Measurements from ENCODE around the gene APBA2.

Gene APBA2

GRCh38 chr15:28913171-28913765 is 27.5 kb downstream of the APBA2 start:
- H3K27me3 ChIP-seq (ENCODE audit: control insufficient read depth in 1 of 2, insufficient read depth in 2 of 2, low read length in 2 of 2), result no peaks in the 10 kb centered on the region
- no peaks in the 10 kb centered on the region for H3K36me3 ChIP-seq (ENCODE audit: control insufficient read depth in 1 of 2, insufficient read depth in 2 of 2, low read length in 2 of 2)
- no peak overlapping the region for H3K4me3 ChIP-seq (ENCODE audit: low read depth in 1 of 2, low read length in 2 of 2)
- no peaks in the 10 kb centered on the region for H3K4me1 ChIP-seq (ENCODE audit: control insufficient read depth in 1 of 2, insufficient read depth in 2 of 2, low read length in 2 of 2)
- no peak overlapping the region for H3K27ac ChIP-seq (ENCODE audit: low read depth, low read length)
- no peaks in the 10 kb centered on the region for H3K9me3 ChIP-seq (ENCODE audit: control insufficient read depth in 1 of 2, low read length in 2 of 2)
- H3K9ac ChIP-seq (ENCODE audit: low read depth in 1 of 2, low read length in 2 of 2), result no peak overlapping the region

GRCh38 chr15:28914046-28914445 is 28.3 kb downstream of the APBA2 start:
- H3K27me3 ChIP-seq (ENCODE audit: control insufficient read depth in 1 of 2, insufficient read depth in 2 of 2, low read length in 2 of 2), result no peaks in the 10 kb centered on the region
- no peak overlapping the region for H3K4me3 ChIP-seq (ENCODE audit: low read depth in 1 of 2, low read length in 2 of 2)
- H3K9ac ChIP-seq (ENCODE audit: low read depth in 1 of 2, low read length in 2 of 2), result no peak overlapping the region
- H3K27ac ChIP-seq (ENCODE audit: low read depth, low read length), result no peak overlapping the region
- H3K4me1 ChIP-seq (ENCODE audit: control insufficient read depth in 1 of 2, insufficient read depth in 2 of 2, low read length in 2 of 2), result no peaks in the 10 kb centered on the region
- no peaks in the 10 kb centered on the region for H3K36me3 ChIP-seq (ENCODE audit: control insufficient read depth in 1 of 2, insufficient read depth in 2 of 2, low read length in 2 of 2)
- no peaks in the 10 kb centered on the region for H3K9me3 ChIP-seq (ENCODE audit: control insufficient read depth in 1 of 2, low read length in 2 of 2)

GRCh38 chr15:28914483-28915023 is 28.8 kb downstream of the APBA2 start:
- H3K9me3 ChIP-seq (ENCODE audit: control insufficient read depth in 1 of 2, low read length in 2 of 2), result no peaks in the 10 kb centered on the region
- H3K4me3 ChIP-seq (ENCODE audit: low read depth in 1 of 2, low read length in 2 of 2), result no peak overlapping the region

GRCh38 chr15:28915041-28915810 is 29.5 kb downstream of the APBA2 start:
- H3K36me3 ChIP-seq (ENCODE audit: control insufficient read depth in 1 of 2, insufficient read depth in 2 of 2, low read length in 2 of 2), result no peaks in the 10 kb centered on the region
- H3K4me1 ChIP-seq (ENCODE audit: control insufficient read depth in 1 of 2, insufficient read depth in 2 of 2, low read length in 2 of 2), result no peaks in the 10 kb centered on the region
- H3K27me3 ChIP-seq (ENCODE audit: control insufficient read depth in 1 of 2, insufficient read depth in 2 of 2, low read length in 2 of 2), result no peaks in the 10 kb centered on the region
- H3K27ac ChIP-seq (ENCODE audit: low read depth, low read length), result no peak overlapping the region
- no peaks in the 10 kb centered on the region for H3K9me3 ChIP-seq (ENCODE audit: control insufficient read depth in 1 of 2, low read length in 2 of 2)
- no peak overlapping the region for H3K9ac ChIP-seq (ENCODE audit: low read depth in 1 of 2, low read length in 2 of 2)
- no peak overlapping the region for H3K4me3 ChIP-seq (ENCODE audit: low read depth in 1 of 2, low read length in 2 of 2)

More at GRCh38 chr15:28914483-28915023, 28.8 kb downstream of the APBA2 start:
- H3K27me3 ChIP-seq (ENCODE audit: control insufficient read depth in 1 of 2, insufficient read depth in 2 of 2, low read length in 2 of 2), result no peaks in the 10 kb centered on the region
- H3K36me3 ChIP-seq (ENCODE audit: control insufficient read depth in 1 of 2, insufficient read depth in 2 of 2, low read length in 2 of 2), result no peaks in the 10 kb centered on the region
- no peaks in the 10 kb centered on the region for H3K4me1 ChIP-seq (ENCODE audit: control insufficient read depth in 1 of 2, insufficient read depth in 2 of 2, low read length in 2 of 2)
- H3K27ac ChIP-seq (ENCODE audit: low read depth, low read length), result no peak overlapping the region
- H3K9ac ChIP-seq (ENCODE audit: low read depth in 1 of 2, low read length in 2 of 2), result no peak overlapping the region

- no peaks in the 10 kb centered on the region for H3K27me3 ChIP-seq (ENCODE audit: control insufficient read depth in 1 of 2, insufficient read depth in 2 of 2, low read length in 2 of 2)
- no peaks in the 10 kb centered on the region for H3K36me3 ChIP-seq (ENCODE audit: control insufficient read depth in 1 of 2, insufficient read depth in 2 of 2, low read length in 2 of 2)
- H3K4me1 ChIP-seq (ENCODE audit: control insufficient read depth in 1 of 2, insufficient read depth in 2 of 2, low read length in 2 of 2), result no peaks in the 10 kb centered on the region
- no peaks in the 10 kb centered on the region for H3K9me3 ChIP-seq (ENCODE audit: control insufficient read depth in 1 of 2, low read length in 2 of 2)
- no peak overlapping the region for H3K9ac ChIP-seq (ENCODE audit: low read depth in 1 of 2, low read length in 2 of 2)
- H3K27ac ChIP-seq (ENCODE audit: low read depth, low read length), result no peak overlapping the region
- no peak overlapping the region for H3K4me3 ChIP-seq (ENCODE audit: low read depth in 1 of 2, low read length in 2 of 2)
Measured at GRCh38 chr15:28915935-28916334, 30.2 kb downstream of the APBA2 start.

GRCh38 chr15:28917791-28918140 is 32.0 kb downstream of the APBA2 start:
- no peaks in the 10 kb centered on the region for H3K36me3 ChIP-seq (ENCODE audit: control insufficient read depth in 1 of 2, insufficient read depth in 2 of 2, low read length in 2 of 2)
- H3K27ac ChIP-seq (ENCODE audit: low read depth, low read length), result no peak overlapping the region
- H3K9me3 ChIP-seq (ENCODE audit: control insufficient read depth in 1 of 2, low read length in 2 of 2), result no peaks in the 10 kb centered on the region
- H3K27me3 ChIP-seq (ENCODE audit: control insufficient read depth in 1 of 2, insufficient read depth in 2 of 2, low read length in 2 of 2), result no peaks in the 10 kb centered on the region
- H3K9ac ChIP-seq (ENCODE audit: low read depth in 1 of 2, low read length in 2 of 2), result no peak overlapping the region
- no peak overlapping the region for H3K4me3 ChIP-seq (ENCODE audit: low read depth in 1 of 2, low read length in 2 of 2)
- H3K4me1 ChIP-seq (ENCODE audit: control insufficient read depth in 1 of 2, insufficient read depth in 2 of 2, low read length in 2 of 2), result no peaks in the 10 kb centered on the region

- Histone ChIP-seq H3K9me3 (ENCODE audit: control insufficient read depth in 1 of 2, low read length in 2 of 2) (no peaks in the 10 kb centered on the region), H3K9ac (ENCODE audit: low read depth in 1 of 2, low read length in 2 of 2) (no peak overlapping the region), H3K4me3 (ENCODE audit: low read depth in 1 of 2, low read length in 2 of 2) (no peak overlapping the region), H3K27me3 (ENCODE audit: control insufficient read depth in 1 of 2, insufficient read depth in 2 of 2, low read length in 2 of 2) (no peaks in the 10 kb centered on the region), H3K36me3 (ENCODE audit: control insufficient read depth in 1 of 2, insufficient read depth in 2 of 2, low read length in 2 of 2) (no peaks in the 10 kb centered on the region), H3K27ac (ENCODE audit: low read depth, low read length) (no peak overlapping the region), H3K4me1 (ENCODE audit: control insufficient read depth in 1 of 2, insufficient read depth in 2 of 2, low read length in 2 of 2) (no peaks in the 10 kb centered on the region)
Measured at GRCh38 chr15:28918141-28918983, 32.6 kb downstream of the APBA2 start.

GRCh38 chr15:28919201-28919635 is 33.4 kb downstream of the APBA2 start:
- Histone ChIP-seq H3K27ac (ENCODE audit: low read depth, low read length) (no peak overlapping the region), H3K9ac (ENCODE audit: low read depth in 1 of 2, low read length in 2 of 2) (no peak overlapping the region), H3K4me3 (ENCODE audit: low read depth in 1 of 2, low read length in 2 of 2) (no peak overlapping the region), H3K4me1 (ENCODE audit: control insufficient read depth in 1 of 2, insufficient read depth in 2 of 2, low read length in 2 of 2) (no peaks in the 10 kb centered on the region), H3K9me3 (ENCODE audit: control insufficient read depth in 1 of 2, low read length in 2 of 2) (no peaks in the 10 kb centered on the region), H3K27me3 (ENCODE audit: control insufficient read depth in 1 of 2, insufficient read depth in 2 of 2, low read length in 2 of 2) (no peaks in the 10 kb centered on the region), H3K36me3 (ENCODE audit: control insufficient read depth in 1 of 2, insufficient read depth in 2 of 2, low read length in 2 of 2) (no peaks in the 10 kb centered on the region)

GRCh38 chr15:28919679-28920655 is 34.2 kb downstream of the APBA2 start:
- no peaks in the 10 kb centered on the region for H3K27me3 ChIP-seq (ENCODE audit: control insufficient read depth in 1 of 2, insufficient read depth in 2 of 2, low read length in 2 of 2)
- no peak overlapping the region for H3K27ac ChIP-seq (ENCODE audit: low read depth, low read length)
- H3K4me1 ChIP-seq (ENCODE audit: control insufficient read depth in 1 of 2, insufficient read depth in 2 of 2, low read length in 2 of 2), result no peaks in the 10 kb centered on the region
- H3K4me3 ChIP-seq (ENCODE audit: low read depth in 1 of 2, low read length in 2 of 2), result no peak overlapping the region
- no peak overlapping the region for H3K9ac ChIP-seq (ENCODE audit: low read depth in 1 of 2, low read length in 2 of 2)
- H3K9me3 ChIP-seq (ENCODE audit: control insufficient read depth in 1 of 2, low read length in 2 of 2), result no peaks in the 10 kb centered on the region
- H3K36me3 ChIP-seq (ENCODE audit: control insufficient read depth in 1 of 2, insufficient read depth in 2 of 2, low read length in 2 of 2), result no peaks in the 10 kb centered on the region
